Adrenal gland (tissue), 12 donors: Measurements from ENCODE around the gene DIP2C. TPM values are rescaled to one million over a fixed set of nuclear protein-coding genes. Genes with fewer than 3 reads are reported as not detected.

Experiments used
- DNase-seq, 7 donors: peaks; one replicate each; pipeline ENCODE4 v3.0.0-alpha.2; 2019 to 2020
- H3K27ac ChIP-seq, 5 donors: fragments of 200-600 bp; sonication (generic) in 4 of 5; 1 replicate in 3 of 5; 2 replicates in 2 of 5; pipeline versions ENCODE4 v1.5.1 to v1.8.0; 2016 to 2020; ENCODE audit warnings: mild to moderate bottlenecking in 1 of 5
- H3K27me3 ChIP-seq: fragments of 200-600 bp; 2 replicates; pipeline ENCODE4 v1.8.0; 2021
- H3K36me3 ChIP-seq, 2 donors: fragments of 200-600 bp; replicated peaks in 1 of 2; 1 replicate in 1 of 2; 2 replicates in 1 of 2; pipeline versions ENCODE4 v1.5.1 to v1.8.0; 2018 to 2022
- H3K4me1 ChIP-seq, 2 donors: fragments of 200-600 bp; replicated peaks in 1 of 2; 1 replicate in 1 of 2; 2 replicates in 1 of 2; pipeline versions ENCODE4 v1.5.1 to v1.8.0; 2018 to 2021
- H3K4me3 ChIP-seq, 4 donors: fragments of 200-600 bp; sonication (generic) in 3 of 4; one replicate each; pipeline ENCODE4 v1.5.1; 2016 to 2018
- H3K9me3 ChIP-seq, 3 donors: fragments of 200-600 bp; sonication (generic) in 1 of 3; replicated peaks in 1 of 3; 1 replicate in 2 of 3; 2 replicates in 1 of 3; pipeline versions ENCODE4 v1.5.1 to v1.8.0; 2016 to 2021
- CTCF ChIP-seq, 6 experiments: fragments of 450-650 bp in 4 of 6; fragments of 200-600 bp in 2 of 6; sonication (generic) in 1 of 6; IDR thresholded peaks; 1 replicate in 5 of 6; 2 replicates in 1 of 6; pipeline versions ENCODE4 v1.5.1 to v1.8.0; 2016 to 2021; ENCODE audit warnings: antibody characterized with exemption in 6 of 6, mild to moderate bottlenecking in 2 of 6, moderate library complexity in 1 of 6
- POLR2A ChIP-seq, 2 donors: fragments of 450-650 bp; IDR thresholded peaks; one replicate each; pipeline ENCODE4 v1.6.1; 2017; ENCODE audit warnings: antibody characterized with exemption in 2 of 2, mild to moderate bottlenecking in 2 of 2, moderate library complexity in 1 of 2
- WGBS, 4 donors: extraction: QIAGEN DNeasy Blood & Tissue Kit in 2 of 4; methylation state at CpG; one replicate each; pipeline versions ENCODE4 v1.1.5 to v1.1.7; 2013 to 2017; 5-methylcytosine and 5-hydroxymethylcytosine counted together
- intact Hi-C, 2 donors: fragments of 100-400 bp; cut with DNase I; formaldehyde crosslinking; loops; one replicate each; pipeline versions ENCODE4 v1.14.1 to v1.15.0; 2022 to 2023
- polyA plus RNA-seq, 3 donors: library from polyadenylated mRNA; stranded (reverse); fragments of 200-250 nt in 2 of 3; fragments of 350-450 nt in 1 of 3; fragmentation: Illumina TruSeq in 1 of 3; extraction: RNeasy Lipid Tissue Mini Kit (QIAGEN cat#74804) in 1 of 3; gene quantifications; one replicate each; pipeline ENCODE4 v1.2.3, GENCODE V29; 2013 to 2014
- total RNA-seq, 9 donors: library from RNA; depleted of rRNA in 4 of 9; stranded (reverse); fragments of >200 nt in 4 of 9; fragments of 120-200 nt in 1 of 9; fragmentation: NEBNext Ultra II Directional in 1 of 9; extraction: Animal tissue kit (Norgen Biotek cat#: 25700) in 1 of 9; gene quantifications; one replicate each; pipeline versions ENCODE4 v1.1.0 to v1.2.4, GENCODE V29; 2013 to 2023
- donor health status: healthy with polysubstance abuse.
- donor health status: Bipolar disorder and iron deficiency.
- donor health status: DM: yes; HTN: yes; CAD: no.
- donor health status: DM: no; HTN: no; CAD: no.
- donor health status: DM: no; HTN: no; CAD: no.
- donor health status: DM: yes; HTN: yes; CAD: no.

Gene DIP2C
- total and polyA plus RNA-seq, 12 donors, result 4.8 to 23.9 (median 19.7) TPM

GRCh38 chr10:327889-328852, 361.3 kb downstream of the DIP2C start:
- Histone ChIP-seq H3K36me3 (peaks cover 0 to 16% of the 10 kb centered on the region in 2 donors), H3K4me3 (no peak overlapping the region), H3K27ac (no peak overlapping the region), H3K9me3 (no peaks in the 10 kb centered on the region), H3K4me1 (no peaks in the 10 kb centered on the region), H3K27me3 (no peaks in the 10 kb centered on the region)
- 94 to 97% (median 95%) methylated on average over 22 of the region's 22 CpGs for WGBS, 4 donors
- DNase-seq, result peak in 2 of 7 donors; percentile 18 to 41
- no peak for TF ChIP-seq CTCF (IDR thresholded peaks at IDR 0.05)
- no peak for TF ChIP-seq POLR2A (IDR thresholded peaks at IDR 0.05)
- intact Hi-C loops, result no loop called here

- Histone ChIP-seq H3K27me3 (no peaks in the 10 kb centered on the region), H3K27ac (no peak overlapping the region), H3K9me3 (no peaks in the 10 kb centered on the region), H3K4me3 (no peak overlapping the region), H3K4me1 (no peaks in the 10 kb centered on the region), H3K36me3 (peaks cover 0 to 16% of the 10 kb centered on the region in 2 donors)
- DNase-seq, result peak in 2 of 7 donors; percentile 19 to 42
- TF ChIP-seq CTCF (IDR thresholded peaks at IDR 0.05) (no peak), POLR2A (IDR thresholded peaks at IDR 0.05) (no peak)
- WGBS, 4 donors, result 89 to 97% (median 92%) methylated on average over 27 to 29 of the region's 29 CpGs
- intact Hi-C loops, result no loop called here
Measured at GRCh38 chr10:326894-327635, 362.4 kb downstream of the DIP2C start.

GRCh38 chr10:326350-326749, 363.1 kb downstream of the DIP2C start:
- H3K27me3 ChIP-seq, result no peaks in the 10 kb centered on the region
- DNase-seq, result peak in 2 of 7 donors; percentile 13 to 34
- H3K9me3 ChIP-seq, result no peaks in the 10 kb centered on the region
- no peak overlapping the region for H3K27ac ChIP-seq
- peaks cover 0 to 16% of the 10 kb centered on the region in 2 donors for H3K36me3 ChIP-seq
- intact Hi-C loops, result no loop called here
- H3K4me3 ChIP-seq, result no peak overlapping the region
- WGBS, 4 donors, result 93 to 96% (median 95%) methylated on average over 11 of the region's 11 CpGs
- no peaks in the 10 kb centered on the region for H3K4me1 ChIP-seq
- TF ChIP-seq POLR2A (IDR thresholded peaks at IDR 0.05) (no peak), CTCF (IDR thresholded peaks at IDR 0.05) (no peak)

- DNase-seq, result peak in 2 of 7 donors; percentile 10 to 14
- WGBS, 4 donors, result 85 to 94% (median 90%) methylated on average over 8 of the region's 8 CpGs
- no peaks in the 10 kb centered on the region for H3K4me1 ChIP-seq
- no peak for TF ChIP-seq POLR2A (IDR thresholded peaks at IDR 0.05)
- TF ChIP-seq CTCF (IDR thresholded peaks at IDR 0.05), result no peak
- H3K27ac ChIP-seq, result no peak overlapping the region
- no peak overlapping the region for H3K4me3 ChIP-seq
- peaks cover 0 to 23% of the 10 kb centered on the region in 2 donors for H3K36me3 ChIP-seq
- H3K27me3 ChIP-seq, result no peaks in the 10 kb centered on the region
- intact Hi-C loops, result no loop called here
- H3K9me3 ChIP-seq, result no peaks in the 10 kb centered on the region
Measured at GRCh38 chr10:325282-325681, 364.2 kb downstream of the DIP2C start.
